ENCODE data around the gene RASD1. TPM values are rescaled to one million over a fixed set of nuclear protein-coding genes. Genes with fewer than 3 reads are reported as not detected.

The RASD1 gene
- total RNA-seq, 4 donors from 2014 or later: 1.1 to 8.4 (median 4.3) TPM

DNA sequence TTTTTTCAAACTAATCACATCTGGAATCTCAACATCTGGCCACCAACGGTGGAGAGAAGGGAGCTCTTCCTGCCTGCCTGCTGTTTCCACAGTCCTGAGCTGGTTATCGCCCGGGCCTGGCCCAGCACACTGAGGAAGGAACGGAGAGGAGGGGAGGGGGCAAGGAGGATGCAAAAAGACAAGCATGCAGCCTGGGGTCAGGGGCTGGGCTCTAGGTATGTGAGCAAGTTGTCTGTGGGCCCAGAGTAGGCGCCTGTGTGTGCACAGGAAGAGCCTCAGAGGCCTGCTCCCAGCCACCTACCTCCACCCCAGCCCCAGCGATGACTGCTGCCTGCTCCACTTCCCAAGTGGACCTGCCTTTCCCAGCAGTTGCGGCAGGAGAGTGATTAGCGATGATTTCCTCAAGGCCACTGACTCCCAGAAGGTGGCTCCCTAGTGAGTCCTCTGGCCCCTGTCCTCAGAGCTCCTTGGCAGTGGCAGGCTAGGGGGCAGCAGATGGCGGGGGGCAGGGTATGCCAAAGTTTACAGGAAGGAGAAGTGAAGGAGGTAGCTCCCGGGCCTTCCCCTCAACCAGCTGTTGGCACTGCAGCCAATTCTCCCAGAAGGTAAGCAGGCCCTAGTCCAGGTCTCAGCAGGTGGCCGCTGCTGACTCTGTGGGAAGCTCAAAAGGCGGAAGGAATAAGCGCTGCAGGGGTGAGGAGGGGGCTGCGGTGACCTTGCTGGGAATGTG is 27.0 kb upstream of the RASD1 start:
- DNase-seq: no peak
- Histone ChIP-seq H3K27me3 (no peaks in the 10 kb centered on the region), H3K4me3 (no peak overlapping the region), H3K9me3 (no peaks in the 10 kb centered on the region), H3K4me1 (peaks cover 0 to 17% (median 0%) of the 10 kb centered on the region in 3 donors), H3K27ac (no peak overlapping the region), H3K36me3 (peaks cover 0 to 36% (median 0%) of the 10 kb centered on the region in 3 donors)
- 54 to 56% methylated on average over 6 to 7 of the region's 14 CpGs for WGBS, 2 donors
- intact Hi-C loops (cut with DNase I): no loop called here
- TF ChIP-seq, protein P1, sequence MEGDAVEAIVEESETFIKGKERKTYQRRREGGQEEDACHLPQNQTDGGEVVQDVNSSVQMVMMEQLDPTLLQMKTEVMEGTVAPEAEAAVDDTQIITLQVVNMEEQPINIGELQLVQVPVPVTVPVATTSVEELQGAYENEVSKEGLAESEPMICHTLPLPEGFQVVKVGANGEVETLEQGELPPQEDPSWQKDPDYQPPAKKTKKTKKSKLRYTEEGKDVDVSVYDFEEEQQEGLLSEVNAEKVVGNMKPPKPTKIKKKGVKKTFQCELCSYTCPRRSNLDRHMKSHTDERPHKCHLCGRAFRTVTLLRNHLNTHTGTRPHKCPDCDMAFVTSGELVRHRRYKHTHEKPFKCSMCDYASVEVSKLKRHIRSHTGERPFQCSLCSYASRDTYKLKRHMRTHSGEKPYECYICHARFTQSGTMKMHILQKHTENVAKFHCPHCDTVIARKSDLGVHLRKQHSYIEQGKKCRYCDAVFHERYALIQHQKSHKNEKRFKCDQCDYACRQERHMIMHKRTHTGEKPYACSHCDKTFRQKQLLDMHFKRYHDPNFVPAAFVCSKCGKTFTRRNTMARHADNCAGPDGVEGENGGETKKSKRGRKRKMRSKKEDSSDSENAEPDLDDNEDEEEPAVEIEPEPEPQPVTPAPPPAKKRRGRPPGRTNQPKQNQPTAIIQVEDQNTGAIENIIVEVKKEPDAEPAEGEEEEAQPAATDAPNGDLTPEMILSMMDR (IDR thresholded peaks at IDR 0.05): no peak
- no peak for TF ChIP-seq POLR2A (IDR thresholded peaks at IDR 0.05)

DNA sequence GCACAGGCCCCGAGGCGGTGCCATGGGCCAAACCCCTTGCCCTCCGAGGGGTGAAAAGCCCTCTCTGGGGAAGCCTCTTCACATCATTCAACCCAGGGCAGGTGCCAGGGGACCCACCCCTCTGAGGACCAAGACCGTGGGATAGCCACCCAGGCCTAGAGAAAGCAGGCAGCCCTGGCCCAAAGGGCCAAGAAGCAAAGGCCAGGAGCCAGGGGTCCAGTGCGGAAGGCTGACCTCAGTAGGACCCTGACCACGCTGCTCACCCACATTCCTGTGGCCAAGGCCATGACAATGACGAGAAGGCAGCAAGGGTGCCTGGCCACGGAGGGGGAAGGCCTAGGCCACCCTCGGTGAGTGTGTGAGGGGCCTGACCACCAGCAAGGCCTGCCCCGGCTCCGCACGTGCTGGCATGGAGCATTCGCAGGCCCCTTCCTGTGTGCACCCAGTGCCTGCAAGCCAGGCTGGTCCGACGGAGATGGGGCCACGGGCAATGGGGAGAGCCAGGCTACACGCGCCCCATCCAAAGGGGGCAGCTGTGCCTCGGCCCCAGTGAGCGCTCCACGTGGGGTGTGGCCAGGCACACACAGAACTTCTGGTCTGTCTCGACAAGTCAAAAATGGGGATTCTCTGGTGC is 24.5 kb upstream of the RASD1 start:
- intact Hi-C loops (cut with DNase I): no loop called here
- Histone ChIP-seq H3K4me1 (peaks cover 0 to 6% (median 0%) of the 10 kb centered on the region in 3 donors), H3K4me3 (no peak overlapping the region), H3K9me3 (no peaks in the 10 kb centered on the region), H3K27me3 (no peaks in the 10 kb centered on the region), H3K27ac (no peak overlapping the region), H3K36me3 (peaks cover 0 to 37% (median 0%) of the 10 kb centered on the region in 3 donors)
- no peak for DNase-seq
- TF ChIP-seq, protein P1 (IDR thresholded peaks at IDR 0.05): no peak
- TF ChIP-seq POLR2A (IDR thresholded peaks at IDR 0.05): no peak
- 77 to 100% methylated on average over 3 to 7 of the region's 22 CpGs for WGBS, 2 donors

DNA sequence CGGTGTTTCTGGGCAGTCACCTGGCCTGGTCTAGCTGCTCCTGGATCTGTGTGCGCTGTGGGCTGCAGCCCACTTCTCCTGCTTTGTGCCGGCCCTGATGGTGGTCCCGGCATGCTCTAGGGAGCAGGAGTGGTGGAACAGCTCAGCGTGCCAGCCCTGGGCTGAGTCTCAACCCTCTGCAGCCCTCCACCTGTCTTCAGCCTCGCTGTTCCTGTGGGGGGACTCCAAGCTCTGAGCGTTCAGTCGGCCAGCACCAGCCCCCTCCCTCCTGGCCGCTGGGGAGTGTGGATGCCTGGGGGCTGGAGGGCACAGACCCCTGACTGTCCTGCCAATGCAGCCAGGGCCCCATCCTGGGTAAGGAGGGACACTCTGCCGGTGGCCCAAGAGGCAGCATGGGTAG is 23.7 kb upstream of the RASD1 start:
- intact Hi-C loops (cut with DNase I): no loop called here
- TF ChIP-seq POLR2A (IDR thresholded peaks at IDR 0.05): no peak
- TF ChIP-seq, protein P1 (IDR thresholded peaks at IDR 0.05): no peak
- Histone ChIP-seq H3K4me3 (no peak overlapping the region), H3K4me1 (peaks cover 0 to 5% (median 0%) of the 10 kb centered on the region in 3 donors), H3K36me3 (peaks cover 0 to 37% (median 0%) of the 10 kb centered on the region in 3 donors), H3K27ac (no peak overlapping the region), H3K9me3 (no peaks in the 10 kb centered on the region), H3K27me3 (no peaks in the 10 kb centered on the region)
- no peak for DNase-seq
- 100% methylated on average over 2 of the region's 10 CpGs; no CpG with 5 or more reads in 1 of the 2 donors for WGBS, 2 donors

DNA sequence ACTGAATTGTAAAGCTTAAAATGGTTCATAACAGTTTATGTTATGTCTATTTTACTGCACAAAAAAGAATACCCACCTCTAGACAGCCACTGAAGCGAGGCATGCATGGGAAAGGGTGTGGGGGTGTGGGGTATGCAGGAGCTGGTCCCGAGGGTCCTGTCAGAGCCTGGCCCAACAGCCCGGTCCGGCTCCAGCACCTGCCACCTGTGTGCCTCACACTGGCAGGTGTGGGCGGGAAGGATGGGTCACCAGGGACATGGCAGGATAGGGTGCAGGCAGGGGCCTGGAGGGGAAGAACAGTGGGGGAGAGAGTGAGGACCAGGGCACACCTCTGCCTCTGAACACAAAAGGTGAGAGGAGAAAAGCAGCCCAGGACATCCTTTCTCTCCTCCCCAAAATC is 22.8 kb upstream of the RASD1 start:
- intact Hi-C loops (cut with DNase I): no loop called here
- no peak for DNase-seq
- no peak overlapping the region for H3K27ac ChIP-seq
- peaks cover 0 to 37% (median 0%) of the 10 kb centered on the region in 3 donors for H3K36me3 ChIP-seq
- no peaks in the 10 kb centered on the region for H3K9me3 ChIP-seq
- H3K4me1 ChIP-seq: peaks cover 0 to 6% (median 0%) of the 10 kb centered on the region in 3 donors
- no peak overlapping the region for H3K4me3 ChIP-seq
- TF ChIP-seq, protein P1 (IDR thresholded peaks at IDR 0.05): no peak
- no peak for TF ChIP-seq POLR2A (IDR thresholded peaks at IDR 0.05)
- no peaks in the 10 kb centered on the region for H3K27me3 ChIP-seq
- WGBS, 2 donors: 65 to 87% methylated on average over 4 to 5 of the region's 5 CpGs

DNA sequence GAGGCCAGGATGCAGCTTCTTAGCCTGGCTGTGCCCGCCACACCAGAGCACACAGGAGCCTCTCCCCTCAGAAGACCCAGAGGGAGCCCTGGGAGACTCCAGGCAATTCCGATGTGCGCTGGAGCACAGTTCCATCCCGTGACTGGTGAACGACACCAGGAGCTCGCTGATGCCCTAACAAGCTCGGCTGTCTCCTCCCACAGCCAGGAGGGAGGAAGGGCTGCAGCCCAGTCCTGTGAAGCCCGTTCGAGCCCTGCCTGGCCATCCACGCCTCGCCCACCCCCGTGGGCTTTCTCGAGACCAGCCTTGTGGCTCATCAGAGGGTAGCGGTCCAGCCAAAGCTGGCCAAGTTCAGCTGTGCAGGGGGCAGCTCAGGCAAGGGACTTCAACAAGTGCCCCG is 21.8 kb upstream of the RASD1 start:
- no peak for DNase-seq
- 91% methylated on average over 4 of the region's 15 CpGs; no CpG with 5 or more reads in 1 of the 2 donors for WGBS, 2 donors
- intact Hi-C loops (cut with DNase I): no loop called here

More for the DNA sequence above, 21.8 kb upstream of the RASD1 start:
- peaks cover 0 to 6% (median 0%) of the 10 kb centered on the region in 3 donors for H3K4me1 ChIP-seq
- no peak overlapping the region for H3K27ac ChIP-seq
- no peaks in the 10 kb centered on the region for H3K27me3 ChIP-seq
- no peaks in the 10 kb centered on the region for H3K9me3 ChIP-seq
- peaks cover 0 to 37% (median 0%) of the 10 kb centered on the region in 3 donors for H3K36me3 ChIP-seq
- no peak for TF ChIP-seq POLR2A (IDR thresholded peaks at IDR 0.05)
- TF ChIP-seq, protein P1 (IDR thresholded peaks at IDR 0.05): no peak
- H3K4me3 ChIP-seq: no peak overlapping the region
